Activated CD4-positive, alpha-beta T cell treated with anti-CD3 and anti-CD28 coated beads, Interleukin-2, amount 10 ng/mL, durations not matched to agents 24 days and 14 days (primary cell): ENCODE data around the gene ZNF844. TPM values are rescaled to one million over a fixed set of nuclear protein-coding genes. Genes with fewer than 3 reads are reported as not detected.
"Not testable (repeated sequence)": the region's sequence is repeated elsewhere in the genome, so short reads cannot be mapped to it uniquely, and the experiment has no call there.

ENCODE experiments used
- DNase-seq: peaks from one replicate; pipeline ENCODE4 v3.0.0; 2022
- H3K27ac Mint-ChIP-seq: one replicate; pipeline ENCODE4 v1.8.0; 2022; ENCODE audit warnings: mild to moderate bottlenecking, mixed read lengths
- H3K27me3 Mint-ChIP-seq: one replicate; pipeline ENCODE4 v1.8.0; 2022; ENCODE audit warnings: mixed read lengths
- H3K36me3 Mint-ChIP-seq: one replicate; pipeline ENCODE4 v1.8.0; 2022; ENCODE audit warnings: low read depth, mild to moderate bottlenecking, mixed read lengths
- H3K4me1 Mint-ChIP-seq: one replicate; pipeline ENCODE4 v1.8.0; 2021; ENCODE audit warnings: mixed read lengths
- H3K4me3 Mint-ChIP-seq: one replicate; pipeline ENCODE4 v1.8.0; 2022; ENCODE audit warnings: mild to moderate bottlenecking, moderate library complexity, mixed read lengths
- H3K9me3 Mint-ChIP-seq: one replicate; pipeline ENCODE4 v1.8.0; 2021; ENCODE audit warnings: mixed read lengths
- intact Hi-C: fragments of 100-400 bp; cut with micrococcal nuclease; formaldehyde crosslinking; loops from one replicate; pipeline ENCODE4 v1.15.1; 2023
- total RNA-seq: library from RNA; stranded (reverse); gene quantifications from 2 replicates; pipeline ENCODE4 v1.2.3, GENCODE V29; 2022

The ZNF844 gene
- total RNA-seq, 1 donor from 2014 or later = 0.93 TPM

GRCh38 chr19:12075538-12076139, 11.1 kb downstream of the ZNF844 start:
- Mint-ChIP-seq H3K27ac (no peak overlapping the region), H3K9me3 (peaks cover 22% of the 10 kb centered on the region), H3K4me3 (no peak overlapping the region), H3K4me1 (no peaks in the 10 kb centered on the region), H3K36me3 (peaks cover 31% of the 10 kb centered on the region), H3K27me3 (no peaks in the 10 kb centered on the region)
- intact Hi-C loops = no loop called here
- no peak for DNase-seq

GRCh38 chr19:12076331-12076730, 11.8 kb downstream of the ZNF844 start:
- H3K36me3 Mint-ChIP-seq = peaks cover 34% of the 10 kb centered on the region
- H3K4me3 Mint-ChIP-seq, DNase-seq, H3K27ac Mint-ChIP-seq, intact Hi-C loops, H3K27me3 Mint-ChIP-seq, H3K4me1 Mint-ChIP-seq: not testable (repeated sequence)
- H3K9me3 Mint-ChIP-seq = peaks cover 21% of the 10 kb centered on the region

GRCh38 chr19:12077375-12077774, 12.8 kb downstream of the ZNF844 start:
- H3K27me3 Mint-ChIP-seq = no peaks in the 10 kb centered on the region
- H3K9me3 Mint-ChIP-seq = peaks cover 23% of the 10 kb centered on the region
- DNase-seq = no peak
- H3K4me1 Mint-ChIP-seq = no peaks in the 10 kb centered on the region
- peaks cover 34% of the 10 kb centered on the region for H3K36me3 Mint-ChIP-seq
- intact Hi-C loops = no loop called here
- no peak overlapping the region for H3K27ac Mint-ChIP-seq
- no peak overlapping the region for H3K4me3 Mint-ChIP-seq

- intact Hi-C loops, H3K4me3 Mint-ChIP-seq, DNase-seq, H3K27ac Mint-ChIP-seq, H3K4me1 Mint-ChIP-seq, H3K27me3 Mint-ChIP-seq, H3K36me3 Mint-ChIP-seq: not testable (repeated sequence)
- peaks cover 10% of the 10 kb centered on the region for H3K9me3 Mint-ChIP-seq
Measured at GRCh38 chr19:12083336-12083735, 18.8 kb downstream of the ZNF844 start.

GRCh38 chr19:12085074-12085818, 20.7 kb downstream of the ZNF844 start:
- Mint-ChIP-seq H3K9me3 (peaks cover 10% of the 10 kb centered on the region), H3K27me3 (no peaks in the 10 kb centered on the region), H3K36me3 (peaks cover 3% of the 10 kb centered on the region), H3K4me3 (no peak overlapping the region), H3K4me1 (no peaks in the 10 kb centered on the region), H3K27ac (no peak overlapping the region)
- DNase-seq = no peak
- intact Hi-C loops = no loop called here

GRCh38 chr19:12090807-12091206, 26.3 kb downstream of the ZNF844 start:
- Mint-ChIP-seq H3K36me3 (peaks cover 10% of the 10 kb centered on the region), H3K4me3 (peak overlapping the region; percentile 53), H3K27ac (no peak overlapping the region), H3K9me3 (peaks cover 10% of the 10 kb centered on the region), H3K27me3 (no peaks in the 10 kb centered on the region), H3K4me1 (peaks cover 15% of the 10 kb centered on the region)
- peak; percentile 87 for DNase-seq
- intact Hi-C loops = loop anchor here (1.0 kb wide), 1 partner anchor 49 kb away; the partner anchor contains the start of gene ZNF20

- Mint-ChIP-seq H3K27ac (peak overlapping the region; percentile 86), H3K4me1 (peaks cover 15% of the 10 kb centered on the region), H3K27me3 (no peaks in the 10 kb centered on the region), H3K4me3 (peak overlapping the region; percentile 87), H3K36me3 (peaks cover 15% of the 10 kb centered on the region), H3K9me3 (peaks cover 12% of the 10 kb centered on the region)
- DNase-seq = peak; percentile 87
- intact Hi-C loops = no loop called here
Measured at GRCh38 chr19:12092065-12092867, 27.7 kb downstream of the ZNF844 start.

GRCh38 chr19:12092956-12093355, 28.4 kb downstream of the ZNF844 start:
- intact Hi-C loops = no loop called here
- no peak for DNase-seq

GRCh38 chr19:12093777-12094176, 29.2 kb downstream of the ZNF844 start:
- Mint-ChIP-seq H3K9me3 (peaks cover 12% of the 10 kb centered on the region), H3K4me1 (peaks cover 15% of the 10 kb centered on the region), H3K27ac (no peak overlapping the region), H3K4me3 (no peak overlapping the region), H3K27me3 (no peaks in the 10 kb centered on the region), H3K36me3 (peaks cover 22% of the 10 kb centered on the region)
- intact Hi-C loops = no loop called here
- DNase-seq = no peak

More at GRCh38 chr19:12092956-12093355, 28.4 kb downstream of the ZNF844 start:
- H3K9me3 Mint-ChIP-seq = peaks cover 12% of the 10 kb centered on the region
- H3K4me3 Mint-ChIP-seq = peak overlapping the region; percentile 87
- H3K4me1 Mint-ChIP-seq = peaks cover 15% of the 10 kb centered on the region
- H3K27me3 Mint-ChIP-seq = no peaks in the 10 kb centered on the region
- peaks cover 17% of the 10 kb centered on the region for H3K36me3 Mint-ChIP-seq
- peak overlapping the region; percentile 42 for H3K27ac Mint-ChIP-seq

- Mint-ChIP-seq H3K4me1 (peaks cover 15% of the 10 kb centered on the region), H3K27me3 (no peaks in the 10 kb centered on the region), H3K9me3 (peaks cover 25% of the 10 kb centered on the region), H3K36me3 (peaks cover 26% of the 10 kb centered on the region), H3K4me3 (no peak overlapping the region), H3K27ac (no peak overlapping the region)
- intact Hi-C loops = no loop called here
- DNase-seq = no peak
Measured at GRCh38 chr19:12095111-12095790, 30.7 kb downstream of the ZNF844 start.

- intact Hi-C loops = no loop called here
- Mint-ChIP-seq H3K27me3 (no peaks in the 10 kb centered on the region), H3K36me3 (peaks cover 26% of the 10 kb centered on the region)
Measured at GRCh38 chr19:12098040-12098439, 33.5 kb downstream of the ZNF844 start.

GRCh38 chr19:12103909-12104308, 39.4 kb downstream of the ZNF844 start:
- DNase-seq, H3K27ac Mint-ChIP-seq, intact Hi-C loops, H3K4me1 Mint-ChIP-seq, H3K27me3 Mint-ChIP-seq, H3K4me3 Mint-ChIP-seq: not testable (repeated sequence)
- peaks cover 22% of the 10 kb centered on the region for H3K9me3 Mint-ChIP-seq
- peaks cover 13% of the 10 kb centered on the region for H3K36me3 Mint-ChIP-seq

More at GRCh38 chr19:12098040-12098439, 33.5 kb downstream of the ZNF844 start:
- peaks cover 31% of the 10 kb centered on the region for H3K9me3 Mint-ChIP-seq
- H3K4me3 Mint-ChIP-seq = no peak overlapping the region
- peaks cover 4% of the 10 kb centered on the region for H3K4me1 Mint-ChIP-seq
- DNase-seq = no peak
- H3K27ac Mint-ChIP-seq = no peak overlapping the region

- Mint-ChIP-seq H3K27ac (no peak overlapping the region), H3K36me3 (peaks cover 46% of the 10 kb centered on the region), H3K4me1 (no peaks in the 10 kb centered on the region), H3K4me3 (no peak overlapping the region), H3K9me3 (peaks cover 20% of the 10 kb centered on the region), H3K27me3 (no peaks in the 10 kb centered on the region)
- DNase-seq = no peak
- intact Hi-C loops = no loop called here
Measured at GRCh38 chr19:12111176-12111575, 46.6 kb downstream of the ZNF844 start.
